ENCODE results near the gene SEC16A. TPM values are rescaled to one million over a fixed set of nuclear protein-coding genes. Genes with fewer than 3 reads are reported as not detected.
"Not testable (repeated sequence)": the region's sequence is repeated elsewhere in the genome, so short reads cannot be mapped to it uniquely, and the experiment has no call there.

SEC16A gene
- total RNA-seq, 2 experiments from 2014 or later = 23.7 to 60.1 TPM

DNA sequence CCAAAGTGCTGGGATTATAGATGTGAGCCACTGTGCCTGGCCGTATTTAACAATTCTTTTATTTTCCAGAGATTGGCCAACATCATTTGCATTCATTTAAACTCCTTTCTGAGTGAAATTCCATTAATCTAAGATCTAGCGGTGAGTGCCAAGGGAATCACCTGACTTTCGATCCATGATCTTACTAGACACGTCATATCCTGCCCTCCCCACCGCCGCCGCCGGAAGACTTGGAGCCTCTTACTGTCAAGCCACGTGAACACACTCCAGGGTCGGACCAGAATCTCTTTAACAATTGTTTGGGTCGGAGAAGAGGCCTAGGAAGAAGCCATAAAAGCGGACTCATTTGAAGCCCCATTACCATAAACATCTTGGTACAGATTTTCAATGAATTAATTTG lies 56.1 kb downstream of the SEC16A start:
- H4K20me1 ChIP-seq (ENCODE audit: insufficient read depth, low read length) = no peaks in the 10 kb centered on the region
- DNase-seq (ENCODE audit: low spot score) = no peak
- no peak overlapping the region for H3K4me3 ChIP-seq (ENCODE audit: low read depth, low read length, poor library complexity, severe bottlenecking)
- H3K79me2 ChIP-seq (ENCODE audit: insufficient read depth, low read depth, low read length) = no peaks in the 10 kb centered on the region
- H3K9me3 ChIP-seq (ENCODE audit: low read length) = no peaks in the 10 kb centered on the region
- no peak overlapping the region for H2AFZ ChIP-seq (ENCODE audit: low read length)
- H3K9me2 ChIP-seq (ENCODE audit: insufficient read depth, low read length) = no peaks in the 10 kb centered on the region
- H3K36me3 ChIP-seq (ENCODE audit: insufficient read depth, low read length) = peaks cover 77% of the 10 kb centered on the region
- H3K4me2 ChIP-seq (ENCODE audit: low read length) = no peak overlapping the region
- ChIA-PET POLR2A (interaction anchor here (0.7 kb wide), 1 partner anchor 15 kb away, joined by 3 read pairs; no protein-coding TSS in a partner anchor), CTCF (ENCODE audit: unreplicated experiment) (no interaction called here)
- no peak overlapping the region for H3K27ac ChIP-seq (ENCODE audit: low read depth, low read length, poor library complexity, severe bottlenecking)
- no peaks in the 10 kb centered on the region for H3K4me1 ChIP-seq (ENCODE audit: insufficient read depth, low read length, poor library complexity, severe bottlenecking)
- no TSS peak for BruUV-seq (replicated peaks)
- intact Hi-C loops (cut with micrococcal nuclease; ENCODE audit: unreplicated experiment) = no loop called here
- no peak for TF ChIP-seq EZH2phosphoT487 (IDR thresholded peaks at IDR 0.05; ENCODE audit: borderline replicate concordance, low read depth, low read length)
- TF ChIP-seq, protein P1, sequence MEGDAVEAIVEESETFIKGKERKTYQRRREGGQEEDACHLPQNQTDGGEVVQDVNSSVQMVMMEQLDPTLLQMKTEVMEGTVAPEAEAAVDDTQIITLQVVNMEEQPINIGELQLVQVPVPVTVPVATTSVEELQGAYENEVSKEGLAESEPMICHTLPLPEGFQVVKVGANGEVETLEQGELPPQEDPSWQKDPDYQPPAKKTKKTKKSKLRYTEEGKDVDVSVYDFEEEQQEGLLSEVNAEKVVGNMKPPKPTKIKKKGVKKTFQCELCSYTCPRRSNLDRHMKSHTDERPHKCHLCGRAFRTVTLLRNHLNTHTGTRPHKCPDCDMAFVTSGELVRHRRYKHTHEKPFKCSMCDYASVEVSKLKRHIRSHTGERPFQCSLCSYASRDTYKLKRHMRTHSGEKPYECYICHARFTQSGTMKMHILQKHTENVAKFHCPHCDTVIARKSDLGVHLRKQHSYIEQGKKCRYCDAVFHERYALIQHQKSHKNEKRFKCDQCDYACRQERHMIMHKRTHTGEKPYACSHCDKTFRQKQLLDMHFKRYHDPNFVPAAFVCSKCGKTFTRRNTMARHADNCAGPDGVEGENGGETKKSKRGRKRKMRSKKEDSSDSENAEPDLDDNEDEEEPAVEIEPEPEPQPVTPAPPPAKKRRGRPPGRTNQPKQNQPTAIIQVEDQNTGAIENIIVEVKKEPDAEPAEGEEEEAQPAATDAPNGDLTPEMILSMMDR (conservative IDR thresholded peaks at IDR 0.05; ENCODE audit: low read length) = no peak

DNA sequence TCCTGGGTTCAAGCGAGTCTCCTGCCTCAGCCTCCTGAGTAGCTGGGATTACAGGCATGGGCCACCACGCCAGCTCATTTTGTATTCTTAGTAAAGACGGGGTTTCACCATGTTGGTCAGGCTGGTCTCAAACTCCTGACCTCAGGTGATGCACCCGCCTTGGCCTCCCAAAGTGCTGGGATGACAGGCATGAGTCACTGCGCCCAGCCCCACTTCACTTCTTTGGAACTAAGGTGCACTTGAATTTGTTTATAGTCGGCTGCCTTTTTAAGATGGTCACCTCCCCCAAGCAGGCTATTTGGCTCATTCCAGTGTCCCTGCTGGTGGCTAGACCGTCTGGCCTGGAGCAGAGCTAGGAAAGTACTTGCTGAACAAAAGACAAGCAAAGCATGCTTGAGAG lies 57.5 kb downstream of the SEC16A start:
- DNase-seq (ENCODE audit: low spot score); CTCF ChIA-PET (ENCODE audit: unreplicated experiment); H3K9me2 ChIP-seq (ENCODE audit: insufficient read depth, low read length); H2AFZ ChIP-seq (ENCODE audit: low read length); H3K27ac ChIP-seq (ENCODE audit: low read depth, low read length, poor library complexity, severe bottlenecking); BruUV-seq (replicated peaks); H3K4me1 ChIP-seq (ENCODE audit: insufficient read depth, low read length, poor library complexity, severe bottlenecking); H3K79me2 ChIP-seq (ENCODE audit: insufficient read depth, low read depth, low read length); H3K4me3 ChIP-seq (ENCODE audit: low read depth, low read length, poor library complexity, severe bottlenecking); H3K4me2 ChIP-seq (ENCODE audit: low read length); POLR2A ChIA-PET; H4K20me1 ChIP-seq (ENCODE audit: insufficient read depth, low read length); H3K9me3 ChIP-seq (ENCODE audit: low read length); intact Hi-C loops (cut with micrococcal nuclease; ENCODE audit: unreplicated experiment): not testable (repeated sequence)
- H3K36me3 ChIP-seq (ENCODE audit: insufficient read depth, low read length) = peaks cover 84% of the 10 kb centered on the region

- Histone ChIP-seq H4K20me1 (ENCODE audit: insufficient read depth, low read length) (no peaks in the 10 kb centered on the region), H3K27ac (ENCODE audit: low read depth, low read length, poor library complexity, severe bottlenecking) (no peak overlapping the region), H3K4me2 (ENCODE audit: low read length) (no peak overlapping the region), H3K4me3 (ENCODE audit: low read depth, low read length, poor library complexity, severe bottlenecking) (no peak overlapping the region), H3K9me3 (ENCODE audit: low read length) (no peaks in the 10 kb centered on the region), H3K4me1 (ENCODE audit: insufficient read depth, low read length, poor library complexity, severe bottlenecking) (no peaks in the 10 kb centered on the region), H2AFZ (ENCODE audit: low read length) (no peak overlapping the region), H3K9me2 (ENCODE audit: insufficient read depth, low read length) (no peaks in the 10 kb centered on the region), H3K36me3 (ENCODE audit: insufficient read depth, low read length) (peaks cover 85% of the 10 kb centered on the region), H3K79me2 (ENCODE audit: insufficient read depth, low read depth, low read length) (no peaks in the 10 kb centered on the region)
- TF ChIP-seq, protein P1 (conservative IDR thresholded peaks at IDR 0.05; ENCODE audit: low read length) = no peak
- no peak for TF ChIP-seq EZH2phosphoT487 (IDR thresholded peaks at IDR 0.05; ENCODE audit: borderline replicate concordance, low read depth, low read length)
- ChIA-PET CTCF (ENCODE audit: unreplicated experiment) (no interaction called here), POLR2A (no interaction called here)
- DNase-seq (ENCODE audit: low spot score) = no peak
- no TSS peak for BruUV-seq (replicated peaks)
- intact Hi-C loops (cut with micrococcal nuclease; ENCODE audit: unreplicated experiment) = no loop called here
Observed at GRCh38 chr9:136424750-136425362, 58.0 kb downstream of the SEC16A start.

Data from OCI-LY7 (cell line).